Fibroblast of skin of left biceps (primary cell): ENCODE data around the gene S100A7.

Experiments used
- DNase-seq, 2 experiments: peaks; one replicate each; pipeline ENCODE4 v3.0.0-alpha.2; 2013; ENCODE audit warnings: low read depth in 2 of 2

The S100A7 gene

DNA sequence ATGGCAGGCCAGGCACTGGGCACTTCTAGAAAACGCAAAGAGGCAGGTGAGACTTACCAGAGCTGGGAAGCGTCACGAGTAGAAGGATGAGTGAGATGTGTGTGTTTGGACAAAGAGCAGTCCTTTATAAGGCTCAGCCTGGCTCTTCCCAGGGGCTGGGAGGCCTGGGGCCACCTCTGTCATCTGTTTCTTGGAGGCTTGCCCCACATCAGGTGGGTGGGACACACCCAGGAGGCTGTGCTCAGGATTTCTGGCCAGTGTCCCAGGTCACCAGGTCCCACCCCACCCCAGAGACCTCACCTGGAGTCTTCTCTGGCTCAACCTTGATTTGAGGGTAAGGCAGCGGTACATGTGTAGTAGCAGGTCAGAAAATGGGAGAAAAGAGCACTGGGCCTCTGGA is at the start of gene S100A7:
Gene S100A7 (minus strand): TSS at position 101 of the 400 bp plus-strand sequence. CDS start 1,638 bp downstream, outside the sequence.
- no peak for DNase-seq

DNA sequence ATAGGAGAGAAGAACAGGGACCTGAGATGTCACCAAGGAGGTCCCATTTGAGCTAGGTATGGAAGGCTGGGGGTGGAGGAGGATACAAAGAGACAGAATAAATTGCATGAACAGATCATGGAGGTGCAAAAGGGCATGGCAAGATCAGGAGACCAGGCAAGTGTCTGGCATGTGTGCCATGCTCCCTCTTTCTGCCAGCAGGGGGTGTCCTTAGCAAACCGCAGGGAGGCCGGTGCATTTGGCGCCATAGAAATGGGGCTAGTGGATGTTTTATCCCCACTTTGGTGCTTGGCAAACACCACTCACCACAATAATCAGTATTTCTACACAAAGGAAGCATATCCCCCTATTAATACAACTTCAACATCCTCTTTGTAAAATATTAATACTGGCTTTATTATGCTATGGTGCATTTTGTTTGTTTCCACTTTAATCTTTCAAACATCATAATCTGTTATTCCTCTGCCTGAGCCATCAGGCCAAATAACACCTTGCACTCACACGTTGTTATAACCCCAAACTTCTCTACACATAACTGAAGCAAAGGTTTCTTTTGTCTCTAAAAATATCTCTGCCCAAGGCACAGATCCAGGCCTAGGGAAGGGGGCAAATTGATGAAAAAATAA is 49.4 kb upstream of the S100A7 start:
- DNase-seq = no peak

DNA sequence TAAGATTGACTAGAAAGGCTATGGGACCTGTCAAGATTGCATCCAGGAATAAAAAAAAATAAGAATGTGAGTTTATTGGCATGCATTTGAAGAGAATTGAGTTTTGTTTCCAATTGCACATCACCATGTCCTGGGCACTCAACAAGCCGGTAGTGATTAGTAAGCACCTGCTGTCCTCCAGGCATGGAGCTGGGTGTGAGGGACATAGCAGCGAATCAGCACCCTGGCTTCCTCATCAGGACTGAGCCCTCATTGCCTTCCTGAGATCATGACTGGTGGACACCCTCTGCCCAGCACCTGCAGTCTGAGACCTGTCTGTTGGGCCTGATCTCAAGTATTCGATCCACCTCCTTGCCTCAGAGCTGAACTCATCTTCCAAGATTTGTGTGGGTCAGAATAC is 48.6 kb upstream of the S100A7 start:
- DNase-seq = no peak

DNA sequence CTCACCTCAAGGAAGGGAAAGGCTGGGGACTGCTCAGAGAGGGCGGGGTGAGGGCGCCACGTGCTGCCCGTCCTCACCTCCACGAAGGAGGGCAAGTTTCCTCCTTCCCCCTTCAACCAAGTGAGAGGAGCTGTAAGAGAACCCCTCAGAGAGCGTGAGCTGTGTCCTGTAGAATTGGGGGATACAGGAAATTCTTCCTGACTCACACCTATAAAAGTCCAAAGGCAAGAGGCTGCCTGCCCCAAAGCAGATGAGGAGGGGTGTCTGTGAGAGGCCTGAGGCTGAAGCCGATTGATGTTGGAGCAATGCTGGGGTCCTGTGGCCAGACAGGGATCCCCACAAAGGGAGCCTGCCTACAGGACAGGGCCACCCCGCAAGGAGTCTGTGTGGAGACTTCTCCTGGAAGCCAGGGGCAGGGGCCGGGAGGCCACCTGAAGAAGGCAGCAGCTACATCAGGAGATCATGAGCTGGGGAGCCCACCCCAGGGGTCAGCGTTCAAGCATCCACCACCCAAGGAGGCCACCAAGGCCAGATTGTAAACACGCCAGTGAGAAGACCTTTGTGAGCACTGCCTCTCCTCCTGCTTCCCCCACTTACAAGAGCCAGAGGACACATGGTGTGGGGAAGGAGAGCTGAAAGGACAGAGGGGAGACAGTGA is 47.6 kb upstream of the S100A7 start:
- no peak for DNase-seq

DNA sequence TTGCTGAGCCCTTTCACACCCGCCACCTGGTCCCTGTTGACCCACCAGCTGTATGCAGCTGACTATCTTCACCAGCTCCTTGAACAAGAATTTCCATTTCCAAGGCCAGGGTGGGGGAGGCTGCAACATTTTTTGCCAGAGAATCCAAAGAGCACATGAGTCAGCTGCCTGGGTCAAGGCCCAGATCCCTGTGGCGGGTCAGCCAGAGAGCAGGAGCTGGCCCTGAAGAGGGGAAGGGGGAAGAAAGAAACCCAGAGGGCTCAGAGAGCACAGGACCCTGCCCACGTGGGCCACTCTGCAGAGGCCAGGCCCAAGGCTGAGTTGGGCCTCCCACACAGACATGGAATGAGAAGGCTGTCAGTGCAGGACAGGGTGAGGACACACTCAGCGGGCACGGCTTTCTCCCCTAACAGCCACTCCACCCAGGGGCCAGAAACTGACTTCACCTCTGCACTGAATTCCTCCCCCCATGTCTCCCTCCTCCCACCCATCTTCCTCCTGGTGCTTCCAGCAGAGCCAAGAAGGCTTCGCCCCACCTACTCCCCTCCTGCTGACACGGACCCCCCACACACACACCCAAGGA is 46.5 kb upstream of the S100A7 start:
- peak; percentile 53 to 56 for DNase-seq

DNA sequence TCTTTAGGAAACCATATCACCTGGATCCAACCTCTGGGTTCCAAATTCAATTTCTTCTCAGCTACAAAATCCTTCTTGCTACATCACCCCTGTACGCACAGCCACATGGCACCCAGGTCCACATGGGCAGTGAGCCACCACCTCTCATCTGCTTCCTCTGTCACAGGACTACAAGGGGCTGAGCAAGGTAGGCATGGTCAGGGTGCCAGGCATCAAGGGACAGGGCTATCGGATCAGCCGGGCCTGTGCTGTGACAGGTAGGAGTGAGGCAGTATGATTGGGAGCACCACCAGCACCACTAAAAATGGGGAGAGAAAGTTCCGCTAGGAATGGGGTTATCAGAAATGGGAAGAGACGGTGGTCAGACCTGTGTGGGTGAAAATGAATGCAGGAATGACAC is 45.9 kb upstream of the S100A7 start:
- DNase-seq = no peak

DNA sequence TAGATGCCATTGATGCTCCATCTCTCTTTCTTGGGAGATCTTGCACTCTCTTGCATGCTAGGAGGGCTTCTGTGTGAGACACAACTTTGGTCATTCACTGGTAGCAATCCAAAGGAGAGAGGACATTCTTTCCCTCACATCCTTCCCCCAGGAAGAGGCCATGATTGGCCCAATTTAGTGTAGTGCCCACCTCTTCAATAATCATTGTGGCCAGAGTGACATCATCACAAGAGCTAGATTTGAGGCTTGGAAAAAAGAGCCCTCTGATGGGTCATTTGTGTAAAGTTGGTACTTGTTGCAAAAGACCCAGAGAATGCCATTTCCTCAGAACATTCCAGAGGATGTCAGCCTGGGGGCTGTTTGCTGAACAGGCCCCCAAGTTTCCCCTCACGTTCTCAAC is 45.1 kb upstream of the S100A7 start:
- DNase-seq = no peak

DNA sequence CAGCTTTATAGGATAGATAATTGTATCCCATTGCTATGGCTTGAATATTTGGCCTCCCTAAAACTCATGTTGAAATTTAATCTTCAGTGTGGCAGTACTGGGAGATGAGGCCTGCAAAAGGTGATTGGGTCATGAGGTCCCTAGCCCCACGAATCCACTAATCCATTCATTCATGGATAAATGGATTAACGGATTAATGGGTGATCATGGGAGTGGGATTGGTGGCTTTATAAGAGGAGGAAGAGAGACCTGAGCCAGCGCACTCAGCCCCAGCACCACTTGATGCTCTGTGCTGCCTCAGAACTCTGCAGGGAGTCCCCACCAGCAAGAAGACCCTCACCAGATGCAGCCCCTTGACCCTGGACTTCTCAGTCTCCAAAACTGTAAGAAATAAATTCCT is 43.3 kb upstream of the S100A7 start:
- DNase-seq = no peak

DNA sequence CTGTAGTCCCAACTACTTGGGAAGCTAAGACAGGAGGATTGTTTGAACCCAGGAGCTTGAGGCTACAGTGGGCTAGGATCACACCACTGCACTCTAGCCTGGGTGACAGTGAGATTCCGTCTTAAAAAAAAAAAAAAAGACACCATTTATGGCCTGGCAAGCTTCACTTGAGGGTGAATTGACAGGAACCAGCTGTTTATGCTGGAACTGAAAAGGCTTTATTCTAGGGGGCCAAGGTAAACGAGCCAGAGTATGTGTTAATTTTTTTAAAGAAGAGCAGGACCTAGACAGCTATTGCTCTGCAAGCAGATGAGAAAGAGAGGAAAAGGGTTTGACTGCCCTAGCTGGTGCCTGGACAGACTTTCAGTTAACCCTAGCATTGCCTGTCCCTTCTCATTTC is 38.3 kb upstream of the S100A7 start:
- DNase-seq = no peak

DNA sequence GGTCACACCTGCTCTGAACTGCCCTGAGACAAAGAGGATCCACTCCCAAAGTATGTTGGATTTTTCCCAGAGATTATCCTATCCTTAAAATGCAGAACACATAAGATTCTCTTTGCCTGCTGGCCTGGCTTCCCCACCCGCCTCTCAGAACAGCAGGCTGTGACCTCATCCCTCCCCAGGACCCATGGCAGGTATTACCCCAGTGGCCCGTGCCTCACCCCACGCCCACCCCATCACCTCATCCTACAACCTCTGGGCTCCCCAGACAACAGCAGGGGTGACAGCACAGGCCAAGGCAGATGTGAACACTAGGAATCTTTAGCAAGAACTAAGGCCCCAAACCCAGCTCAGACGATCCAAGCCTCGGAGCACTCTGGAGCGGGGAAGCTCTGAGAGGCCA is 35.1 kb upstream of the S100A7 start:
- no peak for DNase-seq

DNA sequence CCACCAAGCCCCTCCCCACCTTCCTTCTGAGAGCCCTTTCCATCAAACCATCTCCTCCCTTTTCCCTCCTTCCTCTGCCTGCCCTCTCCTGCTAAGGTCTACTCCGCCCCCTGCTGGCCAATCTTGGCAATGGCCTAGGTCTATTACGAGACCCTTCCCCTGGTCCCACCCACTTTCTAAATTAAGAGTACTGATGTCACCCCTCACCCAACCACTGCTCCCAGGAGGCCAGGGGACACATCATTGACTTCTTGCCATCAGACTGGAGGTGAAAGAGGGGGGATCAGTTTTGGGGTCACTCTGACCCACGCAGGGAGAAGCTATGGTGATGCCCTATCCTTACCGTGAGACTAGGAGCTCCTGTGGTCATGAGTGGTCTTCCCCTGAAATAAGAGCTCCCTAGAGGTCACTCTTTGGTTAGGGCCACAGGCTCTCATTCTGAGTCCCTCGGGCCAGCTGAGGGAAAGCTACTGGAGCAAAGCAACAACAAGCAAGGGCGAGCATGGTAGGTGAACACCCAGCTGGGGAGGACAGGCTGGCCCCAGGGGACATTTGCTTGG is 34.6 kb upstream of the S100A7 start:
- DNase-seq = no peak

DNA sequence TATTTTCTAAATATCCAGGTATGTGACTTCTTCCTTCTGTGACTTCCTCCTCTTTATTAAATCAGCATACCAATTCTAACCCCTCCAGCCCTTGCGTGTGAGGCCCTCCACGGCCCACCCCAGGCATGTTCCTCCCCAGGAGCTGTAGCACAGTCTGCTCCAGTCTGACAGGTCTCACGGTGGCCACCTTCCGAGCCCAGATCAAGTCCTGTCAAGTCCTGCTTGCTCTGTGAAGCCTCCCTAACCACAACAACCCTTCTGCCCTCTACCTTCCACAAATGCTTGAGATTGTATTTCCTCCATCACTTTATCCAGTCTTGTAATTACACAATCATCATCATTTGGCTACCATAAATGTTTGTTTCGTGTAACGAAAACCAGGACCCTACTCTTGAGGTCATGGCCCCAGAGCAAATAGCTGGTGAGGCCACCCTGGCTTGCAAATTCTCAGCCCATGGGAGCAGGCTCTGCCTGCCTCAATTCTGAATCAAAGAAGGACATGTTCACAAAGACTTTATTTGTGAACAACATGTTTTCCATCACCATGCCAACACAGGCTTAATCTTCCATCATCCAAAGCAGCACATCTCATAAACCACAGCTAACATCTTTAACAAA is 33.0 kb upstream of the S100A7 start:
- DNase-seq = no peak

DNA sequence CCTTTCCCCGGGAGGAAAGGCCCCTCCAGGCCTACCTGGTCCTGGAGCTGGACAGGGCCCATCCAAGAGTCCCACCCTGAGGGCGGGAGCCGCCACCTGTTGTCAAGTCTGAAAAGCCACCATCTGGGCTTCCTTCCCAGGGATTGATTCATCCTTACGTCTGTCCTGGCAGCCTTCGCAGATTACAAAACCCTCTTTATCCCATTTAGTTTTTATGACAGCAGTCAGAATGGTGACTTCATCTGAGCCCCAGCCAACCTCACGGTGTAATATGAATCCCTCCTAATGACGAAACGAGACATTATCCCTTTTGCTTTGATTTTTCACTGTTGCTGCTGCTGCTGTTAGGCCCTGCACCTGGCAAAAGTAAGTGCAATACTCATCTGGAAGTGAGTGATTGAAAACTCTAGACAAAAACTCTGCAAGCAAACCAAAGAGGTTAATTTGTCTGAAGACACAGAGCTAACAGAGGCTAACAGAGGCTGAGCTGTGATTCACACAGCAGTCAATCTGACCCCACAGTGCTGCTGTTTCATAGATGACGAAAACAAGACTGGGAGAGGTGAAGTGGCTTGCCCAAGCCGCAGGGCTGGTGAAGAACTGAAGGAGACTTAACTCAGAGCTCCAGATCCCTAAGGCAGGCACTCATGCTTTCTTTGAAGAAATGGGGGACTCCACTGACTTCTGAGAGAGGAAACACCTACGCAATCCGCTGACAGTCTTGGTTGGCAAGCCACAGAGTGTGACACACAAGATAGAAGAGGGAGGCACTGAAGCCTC is 30.0 kb upstream of the S100A7 start:
- DNase-seq = peak; percentile 64 to 67

DNA sequence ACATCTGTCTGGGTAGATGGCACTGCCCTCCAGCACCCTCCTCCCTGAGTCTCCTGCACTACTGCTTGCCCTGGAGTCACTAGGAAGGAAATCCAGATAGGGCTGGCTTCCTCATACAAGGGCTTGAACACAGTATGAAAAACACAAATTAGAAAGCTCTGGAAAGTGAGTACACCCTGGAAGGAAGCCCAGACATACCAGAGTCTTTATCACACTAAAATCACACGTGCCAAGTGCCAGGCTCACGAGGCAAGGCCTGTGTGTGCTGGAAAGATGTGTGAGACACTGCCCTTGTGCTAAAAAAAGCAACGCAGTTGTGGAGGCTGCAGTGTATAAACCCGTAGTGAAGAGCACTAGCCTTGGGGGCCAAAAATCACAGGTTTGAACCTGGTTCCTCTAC is 28.3 kb upstream of the S100A7 start:
- DNase-seq = peak in 1 of 2 experiments; percentile 47

DNA sequence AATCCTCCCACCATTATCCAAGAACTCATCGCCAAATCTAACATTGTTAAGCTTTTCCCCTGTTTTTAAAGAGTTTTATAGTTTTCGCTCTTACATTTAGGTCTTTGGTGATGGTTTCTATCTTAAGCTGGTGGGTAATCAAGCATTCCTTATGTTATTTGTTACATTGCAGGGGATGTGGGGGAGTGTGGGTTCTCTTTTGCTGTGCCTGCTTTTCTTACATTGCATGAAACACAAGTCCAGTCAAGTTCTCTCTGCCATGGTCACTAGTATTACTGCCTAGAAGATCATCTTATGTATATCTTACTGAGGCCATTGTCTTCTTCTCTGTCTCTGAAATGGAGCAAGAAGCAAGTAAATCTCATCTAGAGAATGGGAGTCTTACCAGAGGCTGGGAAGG is 27.3 kb upstream of the S100A7 start:
- DNase-seq = no peak

DNA sequence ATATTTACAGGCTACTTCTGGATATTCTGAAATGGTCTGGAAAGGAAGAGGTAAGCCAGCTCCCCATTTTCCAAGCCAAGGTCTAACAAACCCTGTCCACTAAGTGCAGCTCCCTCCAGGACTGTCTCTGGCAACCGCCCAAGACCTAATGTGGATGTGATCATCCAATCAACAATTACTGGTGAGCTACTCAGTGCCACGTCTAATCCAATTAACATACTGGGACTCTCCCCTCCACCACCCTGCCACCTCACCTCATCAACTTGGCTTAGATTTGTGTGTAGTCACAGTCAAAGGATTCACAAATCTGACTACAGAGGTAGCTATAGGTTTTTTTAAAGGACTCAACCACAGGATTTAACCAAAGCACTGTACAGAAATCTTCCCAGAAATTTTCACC is 25.4 kb upstream of the S100A7 start:
- DNase-seq = no peak

DNA sequence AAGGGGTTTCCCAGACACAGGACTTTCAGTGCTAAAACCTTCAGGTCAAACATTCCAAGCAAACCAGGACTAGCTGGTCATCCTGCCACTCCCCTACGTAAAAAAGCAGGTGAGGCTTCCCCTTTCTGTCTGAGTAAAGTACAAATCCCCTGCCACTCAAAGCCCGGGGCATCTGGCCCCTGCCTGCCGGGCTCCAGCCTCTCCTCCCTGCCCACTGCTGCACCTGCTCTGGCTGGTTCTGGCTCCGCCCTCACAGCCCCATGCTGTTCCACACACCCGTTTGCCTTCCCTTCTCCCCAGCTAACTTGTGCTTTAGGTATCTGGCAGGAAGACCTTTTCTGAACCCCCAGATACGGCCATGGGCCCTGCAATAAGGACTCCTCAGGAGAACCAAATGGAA is 23.3 kb upstream of the S100A7 start:
- DNase-seq = no peak

DNA sequence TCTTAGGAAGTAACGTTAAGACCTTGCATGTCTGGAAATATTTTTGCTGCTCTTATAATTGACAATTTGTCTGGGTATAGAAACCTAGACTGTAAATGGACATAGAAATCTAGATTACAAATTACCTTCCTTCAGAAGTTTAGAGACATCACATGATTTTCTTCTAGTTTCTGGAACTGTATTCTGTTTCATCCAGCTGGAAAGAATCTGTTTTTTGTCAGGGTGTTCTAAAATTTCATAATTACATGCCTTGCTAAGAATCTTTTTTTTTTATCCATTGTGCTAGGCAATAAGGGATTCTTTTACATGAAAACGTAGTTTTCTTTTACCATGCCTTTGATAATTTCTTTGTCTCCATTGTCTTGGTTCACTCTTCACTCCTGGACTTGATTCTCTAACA is 20.7 kb upstream of the S100A7 start:
- DNase-seq = no peak

DNA sequence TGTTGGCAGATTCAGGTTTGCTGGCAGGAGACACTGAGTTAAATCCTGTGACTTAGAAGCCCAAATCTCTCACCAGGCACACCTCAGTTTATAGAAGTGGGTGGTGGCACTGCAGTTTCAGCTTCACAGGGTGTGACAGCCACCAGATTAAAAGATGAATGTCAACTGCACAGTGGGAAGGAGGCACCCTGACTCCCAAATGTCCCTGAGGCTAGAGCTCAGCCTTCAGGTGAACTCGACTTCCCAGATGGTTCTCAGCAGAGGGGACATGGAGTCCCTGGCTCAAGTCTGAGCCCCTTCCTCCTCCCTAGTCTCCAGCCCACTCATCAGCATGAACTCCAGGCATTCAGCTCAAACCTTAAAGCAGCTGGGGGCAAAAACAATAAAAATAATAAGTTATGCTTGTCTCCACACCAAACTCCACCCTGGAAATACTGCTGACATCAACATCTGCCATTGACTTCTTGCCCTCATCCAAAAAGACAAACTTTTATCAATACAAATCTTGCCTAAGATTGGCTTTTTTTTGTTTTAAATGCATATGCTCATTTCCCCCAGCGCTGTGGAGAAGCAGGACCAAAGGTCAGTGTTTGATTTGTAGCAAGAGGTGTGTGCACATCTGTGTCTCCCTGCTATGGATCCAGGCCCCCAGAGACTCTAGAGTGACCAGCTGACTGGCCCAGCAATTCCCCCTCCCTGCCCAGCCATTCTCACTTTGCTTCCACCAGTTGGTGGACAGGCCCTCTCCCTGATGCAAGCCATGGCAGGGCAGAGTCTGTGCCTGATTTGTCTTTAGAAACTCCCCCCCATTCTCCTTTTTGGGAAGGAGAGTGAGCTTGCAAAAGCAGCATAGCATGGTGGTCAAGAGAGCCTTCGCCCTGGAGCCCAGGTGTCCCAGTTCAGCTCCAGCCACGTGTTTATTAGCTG is 18.5 kb upstream of the S100A7 start:
- no peak for DNase-seq

DNA sequence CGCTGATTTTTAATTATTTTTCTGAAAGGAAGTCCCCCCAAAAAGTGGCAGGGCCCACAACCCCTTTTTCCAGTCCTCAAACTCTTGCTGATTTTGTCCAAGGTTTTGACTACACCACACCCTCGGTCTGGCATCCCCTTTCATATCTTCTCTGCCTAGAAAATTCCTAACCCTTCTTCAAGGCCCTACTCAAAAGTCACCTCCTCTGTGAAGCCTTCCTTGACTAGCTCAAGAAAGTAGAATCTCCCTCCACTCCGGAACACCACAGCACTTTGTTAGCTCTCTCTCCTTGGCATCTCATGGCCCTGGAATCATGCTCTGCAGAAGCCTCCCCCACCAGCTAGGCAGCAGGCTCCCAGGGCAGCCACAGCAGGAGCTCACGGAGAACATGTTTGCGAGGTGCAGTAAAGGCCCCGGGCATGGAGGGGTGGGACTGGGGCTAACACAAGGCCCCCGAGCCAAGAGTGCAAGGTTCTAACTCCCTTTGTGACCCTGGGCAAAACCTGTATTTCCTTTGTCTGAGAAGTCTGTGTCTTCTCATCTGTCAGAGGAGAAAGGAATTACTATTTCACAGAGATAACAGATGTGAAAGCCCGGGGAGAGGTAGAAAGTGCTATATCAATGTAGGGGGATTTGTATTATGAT is 17.7 kb upstream of the S100A7 start:
- no peak for DNase-seq
